Activated CD4-positive, alpha-beta memory T cell treated with anti-CD3 and anti-CD28 coated beads, Interleukin-2, amount 10 ng/mL, durations not matched to agents 7 days and 5 days (primary cell): ENCODE results near the gene AK4. TPM values are rescaled to one million over a fixed set of nuclear protein-coding genes. Genes with fewer than 3 reads are reported as not detected.

Experiments used
- CTCF ChIA-PET: fragments of 350-600 bp; sonication (Branson Sonifier 250); formaldehyde crosslinking; loops from one replicate; lab custom pipeline; 2021; ENCODE audit warnings: antibody characterized with exemption, inconsistent platforms; lab: Charles Lee
- POLR2A ChIA-PET: fragments of 350-600 bp; sonication (Branson Sonifier 250); formaldehyde crosslinking; loops from one replicate; lab custom pipeline; 2021; ENCODE audit warnings: antibody characterized with exemption; lab: Charles Lee
- DNase-seq: peaks from one replicate; pipeline ENCODE4 v3.0.0-alpha.2; 2020
- H3K27ac Mint-ChIP-seq: one replicate; pipeline ENCODE4 v1.8.0; 2021; ENCODE audit warnings: mild to moderate bottlenecking, mixed read lengths
- H3K27me3 Mint-ChIP-seq: one replicate; pipeline ENCODE4 v1.8.0; 2021; ENCODE audit warnings: mixed read lengths
- H3K36me3 Mint-ChIP-seq: one replicate; pipeline ENCODE4 v1.8.0; 2021; ENCODE audit warnings: low read depth, mixed read lengths
- H3K4me1 Mint-ChIP-seq: one replicate; pipeline ENCODE4 v1.8.0; 2021; ENCODE audit warnings: mixed read lengths
- H3K4me3 Mint-ChIP-seq: one replicate; pipeline ENCODE4 v1.8.0; 2021; ENCODE audit warnings: mild to moderate bottlenecking, mixed read lengths
- H3K9me3 Mint-ChIP-seq: one replicate; pipeline ENCODE4 v1.8.0; 2021; ENCODE audit warnings: mixed read lengths
- total RNA-seq, 2 experiments: library from RNA; stranded (reverse); gene quantifications; one replicate each; pipeline ENCODE4 v1.2.3, GENCODE V29; 2021

The AK4 gene
- total RNA-seq, 2 experiments from 2014 or later: 56.2 to 58.1 TPM

DNA sequence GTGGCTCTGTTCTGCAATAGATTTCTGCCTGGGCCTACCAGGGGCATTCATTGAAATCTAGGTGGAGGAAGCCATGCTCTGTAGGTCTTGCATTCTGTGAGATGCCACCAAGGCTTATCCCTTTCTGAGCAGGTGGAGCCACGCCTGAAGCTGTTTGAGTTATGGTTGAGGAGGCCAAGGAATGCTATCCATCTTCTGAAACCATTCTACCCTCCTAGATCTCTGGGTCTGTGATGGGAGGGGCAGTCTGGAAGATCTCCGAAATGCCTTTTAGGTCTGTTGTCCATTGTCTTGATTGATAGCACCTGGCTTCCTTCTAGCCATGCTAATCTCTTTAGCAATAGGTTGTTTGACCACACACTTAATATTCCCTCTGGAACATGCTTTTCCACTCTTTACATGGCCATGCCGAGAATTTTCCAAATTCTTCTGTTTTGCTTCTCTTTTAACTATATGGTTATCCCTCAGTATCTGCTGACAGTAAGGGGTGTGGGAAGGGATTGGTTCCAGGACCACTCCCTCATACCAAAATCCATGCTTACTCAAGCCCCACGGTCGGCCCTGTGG, 45.2 kb downstream of the AK4 start:
- Mint-ChIP-seq H3K4me3 (no peak overlapping the region), H3K27me3 (no peaks in the 10 kb centered on the region), H3K4me1 (peaks cover 13% of the 10 kb centered on the region), H3K27ac (no peak overlapping the region), H3K36me3 (peaks cover 37% of the 10 kb centered on the region), H3K9me3 (no peaks in the 10 kb centered on the region)
- DNase-seq: no peak
- POLR2A ChIA-PET: no interaction called here
- CTCF ChIA-PET: no interaction called here

- Mint-ChIP-seq H3K9me3 (no peaks in the 10 kb centered on the region), H3K4me1 (peaks cover 10% of the 10 kb centered on the region), H3K4me3 (no peak overlapping the region), H3K27ac (no peak overlapping the region), H3K27me3 (no peaks in the 10 kb centered on the region), H3K36me3 (peaks cover 37% of the 10 kb centered on the region)
- DNase-seq: no peak
- ChIA-PET POLR2A (no interaction called here), CTCF (interaction anchor here (1.1 kb wide), 1 partner anchor 12 kb away, joined by 3 read pairs; no protein-coding TSS in a partner anchor)
These were observed 47.8 kb downstream of the AK4 start for GRCh38 chr1:65195495-65196417.

- no peak for DNase-seq
- POLR2A ChIA-PET: no interaction called here
- Mint-ChIP-seq H3K27me3 (no peaks in the 10 kb centered on the region), H3K36me3 (peaks cover 34% of the 10 kb centered on the region), H3K9me3 (no peaks in the 10 kb centered on the region), H3K4me3 (no peak overlapping the region), H3K4me1 (peaks cover 10% of the 10 kb centered on the region), H3K27ac (no peak overlapping the region)
- CTCF ChIA-PET: no interaction called here
These were observed 48.9 kb downstream of the AK4 start for GRCh38 chr1:65196926-65197325.

DNA sequence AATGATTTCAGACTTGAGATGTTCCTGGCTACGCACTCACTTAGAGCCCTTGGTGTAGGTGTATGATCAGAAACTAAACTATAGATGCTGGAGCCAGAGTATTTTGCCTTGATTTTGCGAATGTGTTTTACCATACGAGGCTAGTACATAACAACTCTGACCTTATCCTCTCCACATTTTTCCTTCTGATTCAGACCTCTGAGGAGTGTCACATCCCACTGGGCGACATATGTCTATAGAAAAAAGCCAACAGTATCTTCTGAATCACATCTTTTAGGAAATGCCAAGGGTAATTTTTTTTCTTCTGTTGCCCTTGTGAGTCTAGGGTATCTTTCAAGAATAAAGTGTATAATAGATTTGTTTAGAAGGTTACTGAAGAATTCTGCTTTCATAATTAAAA, 49.6 kb downstream of the AK4 start:
- no peak for DNase-seq
- POLR2A ChIA-PET: no interaction called here
- peaks cover 10% of the 10 kb centered on the region for H3K4me1 Mint-ChIP-seq
- no peak overlapping the region for H3K27ac Mint-ChIP-seq
- H3K36me3 Mint-ChIP-seq: peaks cover 29% of the 10 kb centered on the region
- no peak overlapping the region for H3K4me3 Mint-ChIP-seq
- CTCF ChIA-PET: interaction anchor here (1.1 to 1.5 kb wide), 2 partner anchors 11 to 15 kb away, joined by 3 to 5 read pairs; no protein-coding TSS in a partner anchor
- H3K27me3 Mint-ChIP-seq: no peaks in the 10 kb centered on the region
- no peaks in the 10 kb centered on the region for H3K9me3 Mint-ChIP-seq

DNA sequence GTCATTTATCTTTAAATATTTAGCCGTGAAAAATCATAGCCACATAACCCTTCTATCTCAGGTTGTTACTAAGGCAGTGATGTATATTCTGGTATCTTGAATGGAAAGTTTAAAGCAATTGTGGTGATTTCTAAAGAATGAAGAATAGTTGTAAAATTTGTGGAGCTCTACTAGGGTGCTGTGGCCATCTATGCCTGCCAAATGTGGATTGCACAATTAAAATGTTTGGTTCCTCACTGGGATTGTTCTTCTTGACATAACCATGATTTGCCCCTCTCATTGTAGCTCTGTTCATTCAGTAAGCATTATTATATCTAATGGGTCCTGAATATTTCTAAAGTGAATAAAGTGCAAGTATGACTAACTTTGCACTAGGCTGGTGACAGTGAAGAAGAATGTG, 50.1 kb downstream of the AK4 start:
- no peak overlapping the region for H3K27ac Mint-ChIP-seq
- H3K36me3 Mint-ChIP-seq: peaks cover 24% of the 10 kb centered on the region
- peaks cover 10% of the 10 kb centered on the region for H3K4me1 Mint-ChIP-seq
- no peaks in the 10 kb centered on the region for H3K9me3 Mint-ChIP-seq
- CTCF ChIA-PET: interaction anchor here (1.1 to 1.5 kb wide), 2 partner anchors 10 to 15 kb away, joined by 3 to 5 read pairs; no protein-coding TSS in a partner anchor
- POLR2A ChIA-PET: no interaction called here
- no peak overlapping the region for H3K4me3 Mint-ChIP-seq
- DNase-seq: no peak
- no peaks in the 10 kb centered on the region for H3K27me3 Mint-ChIP-seq

DNA sequence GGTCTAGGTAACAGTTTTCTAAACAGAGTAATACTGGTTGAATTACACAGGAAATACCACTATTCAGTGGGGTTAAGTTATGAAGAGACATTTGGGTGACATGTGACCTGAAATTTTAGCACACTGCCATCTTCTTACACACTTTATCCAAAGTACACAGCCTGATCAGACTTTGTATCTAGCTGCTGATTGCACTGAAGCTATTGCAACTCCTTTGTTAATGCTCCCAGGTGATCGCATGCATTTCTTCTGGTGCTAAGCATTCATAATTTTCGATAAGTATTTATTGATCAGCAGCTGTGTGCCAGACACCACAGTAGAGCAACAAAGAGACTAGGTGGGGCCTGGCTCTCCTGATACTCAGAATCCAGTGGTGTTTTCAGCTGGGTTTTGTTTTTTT, 52.4 kb downstream of the AK4 start:
- ChIA-PET CTCF (interaction anchor here (0.6 to 1.2 kb wide), 2 partner anchors 9 to 239 kb away, joined by 5 read pairs; no protein-coding TSS in a partner anchor), POLR2A (no interaction called here)
- H3K4me3 Mint-ChIP-seq: no peak overlapping the region
- H3K9me3 Mint-ChIP-seq: no peaks in the 10 kb centered on the region
- peaks cover 10% of the 10 kb centered on the region for H3K4me1 Mint-ChIP-seq
- H3K27ac Mint-ChIP-seq: no peak overlapping the region
- peaks cover 18% of the 10 kb centered on the region for H3K36me3 Mint-ChIP-seq
- H3K27me3 Mint-ChIP-seq: no peaks in the 10 kb centered on the region
- DNase-seq: no peak

DNA sequence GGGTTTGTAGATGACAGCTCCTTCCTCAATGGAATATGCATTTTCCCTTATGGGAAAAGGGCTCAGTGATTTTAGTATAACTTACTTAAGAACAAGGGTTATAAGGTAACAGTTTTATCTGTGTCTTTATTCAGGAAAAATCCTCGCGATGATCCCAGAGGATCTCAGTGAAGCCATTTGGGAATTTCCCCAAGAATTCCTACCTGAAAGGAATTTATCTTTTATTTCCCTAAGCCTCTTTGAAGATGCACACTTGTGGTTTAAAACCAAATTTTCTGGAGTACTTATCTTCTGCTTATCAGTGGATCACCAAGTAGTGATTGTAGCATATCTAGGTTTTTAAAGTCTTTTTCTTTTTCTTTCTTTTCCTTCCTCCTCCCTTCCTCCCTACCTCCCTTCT, 58.8 kb downstream of the AK4 start:
- ChIA-PET CTCF (interaction anchor here (1.2 to 3.4 kb wide), 4 partner anchors 11 to 144 kb away, joined by 3 to 18 read pairs (median 12); no protein-coding TSS in a partner anchor), POLR2A (no interaction called here)
- Mint-ChIP-seq H3K4me3 (no peak overlapping the region), H3K4me1 (peaks cover 19% of the 10 kb centered on the region), H3K9me3 (no peaks in the 10 kb centered on the region), H3K27ac (no peak overlapping the region), H3K36me3 (peaks cover under 1% of the 10 kb centered on the region), H3K27me3 (no peaks in the 10 kb centered on the region)
- DNase-seq: no peak

GRCh38 chr1:65207317-65207716, 59.3 kb downstream of the AK4 start:
- POLR2A ChIA-PET: no interaction called here
- no peak for DNase-seq
- H3K4me1 Mint-ChIP-seq: peaks cover 19% of the 10 kb centered on the region
- H3K36me3 Mint-ChIP-seq: no peaks in the 10 kb centered on the region
- no peak overlapping the region for H3K27ac Mint-ChIP-seq
- H3K27me3 Mint-ChIP-seq: no peaks in the 10 kb centered on the region
- no peak overlapping the region for H3K4me3 Mint-ChIP-seq
- CTCF ChIA-PET: interaction anchor here (0.7 to 3.4 kb wide), 6 partner anchors 9 to 451 kb away, joined by 3 to 18 read pairs (median 6); no protein-coding TSS in a partner anchor
- no peaks in the 10 kb centered on the region for H3K9me3 Mint-ChIP-seq

DNA sequence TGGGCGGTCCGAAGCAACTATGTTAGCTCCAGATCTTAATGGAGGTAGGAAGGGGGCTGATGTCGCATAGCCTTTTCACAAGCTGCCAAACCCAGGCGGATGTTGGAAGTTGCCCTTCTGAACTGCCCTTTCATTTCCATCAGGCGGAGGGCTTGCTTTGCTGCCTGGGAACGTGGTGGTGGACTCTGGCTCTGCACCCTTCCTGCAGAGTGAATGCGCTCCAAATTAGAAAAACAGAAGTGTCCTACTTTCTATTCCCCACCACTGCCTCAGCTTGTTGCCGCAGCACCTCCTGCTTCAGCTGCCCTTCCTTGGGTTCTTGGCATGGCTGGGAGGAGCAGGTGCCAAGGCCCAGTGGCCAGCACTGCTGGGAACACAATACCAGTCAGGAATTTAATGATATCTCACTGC, 60.6 kb downstream of the AK4 start:
- Mint-ChIP-seq H3K4me1 (peaks cover 24% of the 10 kb centered on the region), H3K9me3 (no peaks in the 10 kb centered on the region), H3K4me3 (no peak overlapping the region), H3K27ac (no peak overlapping the region), H3K36me3 (no peaks in the 10 kb centered on the region), H3K27me3 (no peaks in the 10 kb centered on the region)
- ChIA-PET CTCF (interaction anchor here (0.6 to 3.4 kb wide), 16 partner anchors 8 to 306 kb away, joined by 3 to 18 read pairs (median 5); partner anchors contain the start of genes LEPR and LEPROT), POLR2A (no interaction called here)
- DNase-seq: no peak

- H3K36me3 Mint-ChIP-seq: no peaks in the 10 kb centered on the region
- no peak overlapping the region for H3K27ac Mint-ChIP-seq
- no peaks in the 10 kb centered on the region for H3K27me3 Mint-ChIP-seq
- CTCF ChIA-PET: interaction anchor here (0.6 to 3.4 kb wide), 17 partner anchors 9 to 306 kb away, joined by 3 to 18 read pairs (median 5); partner anchors contain the start of genes LEPR and LEPROT
- peaks cover 26% of the 10 kb centered on the region for H3K4me1 Mint-ChIP-seq
- no peak overlapping the region for H3K4me3 Mint-ChIP-seq
- no peak for DNase-seq
- POLR2A ChIA-PET: no interaction called here
- H3K9me3 Mint-ChIP-seq: no peaks in the 10 kb centered on the region
These were observed 61.2 kb downstream of the AK4 start for GRCh38 chr1:65209005-65209885.

- CTCF ChIA-PET: interaction anchor here (1.2 to 3.3 kb wide), 3 partner anchors 140 to 209 kb away, joined by 3 to 18 read pairs (median 7); no protein-coding TSS in a partner anchor
- Mint-ChIP-seq H3K9me3 (no peaks in the 10 kb centered on the region), H3K4me1 (peaks cover 33% of the 10 kb centered on the region), H3K36me3 (no peaks in the 10 kb centered on the region), H3K4me3 (no peak overlapping the region), H3K27ac (no peak overlapping the region), H3K27me3 (no peaks in the 10 kb centered on the region)
- POLR2A ChIA-PET: no interaction called here
- DNase-seq: no peak
These were observed 62.3 kb downstream of the AK4 start for GRCh38 chr1:65210325-65210724.

DNA sequence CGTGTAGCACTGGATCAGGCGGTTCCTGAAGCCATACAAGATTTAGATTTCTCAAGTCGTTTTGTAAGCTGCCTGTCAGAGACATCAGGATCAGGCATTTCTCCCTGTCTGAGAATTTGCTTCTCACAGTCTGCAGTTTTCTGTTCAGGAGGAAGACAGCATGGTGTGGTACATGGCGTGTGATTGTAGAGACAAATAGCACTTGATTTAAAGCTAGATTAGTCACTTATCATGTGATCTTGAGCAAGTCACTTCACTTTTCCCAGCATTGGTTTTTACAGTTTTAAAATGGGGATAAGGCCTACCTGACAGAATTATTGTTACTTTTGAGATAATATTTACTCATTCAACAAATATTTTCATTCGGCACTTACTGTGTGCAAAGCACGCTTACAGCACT, 63.3 kb downstream of the AK4 start:
- Mint-ChIP-seq H3K36me3 (peaks cover 5% of the 10 kb centered on the region), H3K9me3 (no peaks in the 10 kb centered on the region), H3K27me3 (no peaks in the 10 kb centered on the region), H3K27ac (no peak overlapping the region), H3K4me3 (no peak overlapping the region), H3K4me1 (peaks cover 38% of the 10 kb centered on the region)
- no peak for DNase-seq
- CTCF ChIA-PET: interaction anchor here (1.3 kb wide), 1 partner anchor 148 kb away, joined by 4 read pairs; no protein-coding TSS in a partner anchor
- POLR2A ChIA-PET: no interaction called here
